B cell (primary cell): Measurements from ENCODE around the gene UNC13D. TPM values are rescaled to one million over a fixed set of nuclear protein-coding genes. Genes with fewer than 3 reads are reported as not detected.
A peak's percentile ranks its signal among the peaks of the same experiment; 100 is the strongest.

Source experiments
- ATAC-seq: fragments of 200-7000 bp; cut with Tn5 transposase; one replicate; pipeline ENCODE4 v1.10.0; 2021; ENCODE audit warnings: low read depth, mild to moderate bottlenecking, moderate number of reproducible peaks, moderate library complexity
- CTCF ChIA-PET: fragments of 350-600 bp; sonication (Branson Sonifier 250); formaldehyde crosslinking; loops from one replicate; lab custom pipeline; 2021; ENCODE audit warnings: antibody characterized with exemption, inconsistent platforms; lab: Charles Lee
- POLR2A ChIA-PET: fragments of 350-600 bp; sonication (Branson Sonifier 250); formaldehyde crosslinking; loops from one replicate; lab custom pipeline; 2021; ENCODE audit warnings: antibody characterized with exemption; lab: Charles Lee
- DNase-seq: peaks from one replicate; pipeline ENCODE4 v3.0.0; 2013
- H2AFZ ChIP-seq: 2 replicates; pipeline ENCODE4 v1.6.1; 2012; ENCODE audit warnings: mild to moderate bottlenecking, low read depth, low read length; ENCODE audit not compliant: insufficient read depth, poor library complexity, severe bottlenecking
- H3K27ac ChIP-seq, 2 donors: 1 replicate in 1 of 2; 2 replicates in 1 of 2; pipeline ENCODE4 v1.5.1; 2012 to 2013; ENCODE audit warnings: low read length in 2 of 2, mild to moderate bottlenecking in 2 of 2, moderate library complexity in 1 of 2
- H3K27me3 ChIP-seq, 4 experiments: fragments of 200-600 bp in 1 of 4; sonication (generic) in 1 of 4; replicated peaks in 1 of 4; 1 replicate in 2 of 4; 2 replicates in 2 of 4; pipeline versions ENCODE4 v1.6.1 to v1.7.0; 2013 to 2016; ENCODE audit warnings: low read length in 3 of 4, mild to moderate bottlenecking in 2 of 4, mixed read lengths in 1 of 4, moderate library complexity in 1 of 4; ENCODE audit not compliant: insufficient read depth in 4 of 4, control insufficient read depth in 3 of 4; ENCODE audit errors: control extremely low read depth in 1 of 4
- H3K36me3 ChIP-seq, 2 experiments: replicated peaks in 1 of 2; 1 replicate in 1 of 2; 2 replicates in 1 of 2; pipeline versions ENCODE4 v1.6.1 to v1.7.1; 2013; ENCODE audit warnings: low read length in 1 of 2; ENCODE audit not compliant: insufficient read depth in 2 of 2, control insufficient read depth in 1 of 2; ENCODE audit errors: control extremely low read depth in 1 of 2, extremely low read depth in 1 of 2
- H3K4me1 ChIP-seq, 2 donors: fragments of 200-600 bp in 1 of 2; sonication (generic) in 1 of 2; 1 replicate in 1 of 2; 2 replicates in 1 of 2; pipeline versions ENCODE4 v1.5.1 to v1.6.1; 2013 to 2017; ENCODE audit warnings: low read length in 2 of 2; ENCODE audit not compliant: control insufficient read depth in 2 of 2, insufficient read depth in 2 of 2
- H3K4me2 ChIP-seq: replicated peaks from 2 replicates; pipeline ENCODE3; 2012; ENCODE audit warnings: mild to moderate bottlenecking, low read depth, low read length; ENCODE audit not compliant: poor library complexity, severe bottlenecking
- H3K4me3 ChIP-seq, 5 experiments: fragments of 200-600 bp in 1 of 5; sonication (generic) in 1 of 5; 1 replicate in 3 of 5; 2 replicates in 2 of 5; pipeline versions ENCODE4 v1.5.1 to v1.7.0; 2011 to 2016; ENCODE audit warnings: low read length in 4 of 5, mild to moderate bottlenecking in 4 of 5, low read depth in 2 of 5, control low read depth in 1 of 5, moderate library complexity in 1 of 5; ENCODE audit not compliant: insufficient read depth in 1 of 5; ENCODE audit errors: control extremely low read depth in 1 of 5, extremely low read depth in 1 of 5
- H3K79me2 ChIP-seq: fragments of 200-600 bp; sonication (generic); one replicate; pipeline ENCODE4 v1.6.0; 2016; ENCODE audit warnings: low read length; ENCODE audit not compliant: control insufficient read depth, insufficient read depth
- H3K9ac ChIP-seq: fragments of 200-600 bp; sonication (generic); 2 replicates; pipeline ENCODE4 v1.6.1; 2017; ENCODE audit warnings: mild to moderate bottlenecking, low read length, moderate library complexity
- H3K9me3 ChIP-seq, 3 donors: one replicate each; pipeline versions ENCODE4 v1.6.1 to v1.7.1; 2013; ENCODE audit warnings: low read length in 2 of 3; ENCODE audit not compliant: control insufficient read depth in 2 of 3, insufficient read depth in 1 of 3; ENCODE audit errors: control extremely low read depth in 1 of 3
- H4K20me1 ChIP-seq: 2 replicates; pipeline ENCODE4 v1.6.0; 2012; ENCODE audit warnings: mild to moderate bottlenecking, low read length; ENCODE audit not compliant: insufficient read depth, control insufficient read depth, poor library complexity, severe bottlenecking
- H3K27ac Mint-ChIP-seq: one replicate; pipeline ENCODE4 v1.8.0; 2021; ENCODE audit warnings: mixed read lengths
- H3K27me3 Mint-ChIP-seq: one replicate; pipeline ENCODE4 v1.8.0; 2021; ENCODE audit warnings: mixed read lengths
- H3K4me1 Mint-ChIP-seq: one replicate; pipeline ENCODE4 v1.8.0; 2021; ENCODE audit warnings: mixed read lengths
- H3K4me3 Mint-ChIP-seq: one replicate; pipeline ENCODE4 v1.8.0; 2021; ENCODE audit warnings: mixed read lengths
- H3K9me3 Mint-ChIP-seq: one replicate; pipeline ENCODE4 v1.8.0; 2022; ENCODE audit warnings: mixed read lengths; ENCODE audit not compliant: insufficient read depth
- CTCF ChIP-seq: fragments of 200-600 bp; IDR thresholded peaks from one replicate; pipeline ENCODE4 v1.8.0; 2022; ENCODE audit warnings: antibody characterized with exemption, mild to moderate bottlenecking
- EZH2 ChIP-seq: IDR thresholded peaks from 2 replicates; pipeline ENCODE4 v1.6.1; 2012; ENCODE audit warnings: borderline replicate concordance, low read depth, mild to moderate bottlenecking, moderate library complexity, low read length; ENCODE audit not compliant: insufficient read depth, poor library complexity, severe bottlenecking
- WGBS: methylation state at CpG from one replicate; pipeline ENCODE4 v1.1.5; 2013; ENCODE audit warnings: missing lambda C conversion rate; ENCODE audit not compliant: insufficient coverage; 5-methylcytosine and 5-hydroxymethylcytosine counted together
- intact Hi-C: fragments of 100-400 bp; cut with micrococcal nuclease; formaldehyde crosslinking; loops from one replicate; pipeline ENCODE4 v1.10.0; 2022
- polyA plus RNA-seq: library from polyadenylated mRNA; depleted of rRNA; stranded (reverse); fragments of >200 nt; gene quantifications from 2 replicates; pipeline ENCODE4 v1.2.3, GENCODE V29; 2012
- total RNA-seq, 2 donors: library from RNA; stranded (reverse); fragments of 120-200 nt in 1 of 2; gene quantifications; 1 replicate in 1 of 2; 2 replicates in 1 of 2; pipeline versions ENCODE4 v1.2.3 to v1.2.4, GENCODE V29; 2013 to 2022

UNC13D gene
- total and polyA plus RNA-seq, 2 donors (not counting 1 experiment from before 2014, with no cell fraction given), result 101 to 107 TPM

- peak overlapping the region; percentile 76 for H3K9ac ChIP-seq
- ATAC-seq, result no peak
- POLR2A ChIA-PET, result interaction anchor here (0.8 to 2.0 kb wide), 9 partner anchors 11 to 99 kb away, joined by 3 to 18 read pairs (median 5); partner anchors contain the start of genes UNC13D, UNK and WBP2
These were observed 31.7 kb upstream of the UNC13D start for GRCh38 chr17:75875940-75876189.

More at GRCh38 chr17:75875940-75876189, 31.7 kb upstream of the UNC13D start:
- Mint-ChIP-seq H3K27me3 (peaks cover 4% of the 10 kb centered on the region), H3K4me1 (peaks cover 35% of the 10 kb centered on the region), H3K4me3 (peak overlapping the region; percentile 90), H3K9me3 (no peaks in the 10 kb centered on the region), H3K27ac (peak overlapping the region; percentile 91)
- H2AFZ ChIP-seq, result peak overlapping the region; percentile 94
- no peak for TF ChIP-seq EZH2
- TF ChIP-seq CTCF, result no peak
- H3K4me2 ChIP-seq, result peak overlapping the region; percentile 98
- H4K20me1 ChIP-seq, result no peaks in the 10 kb centered on the region
- no peaks in the 10 kb centered on the region for H3K79me2 ChIP-seq
- intact Hi-C loops, result loop anchor here (1.0 to 5.0 kb wide), 5 partner anchors 12 to 34 kb away; partner anchors contain the start of genes MRPL38, TRIM65, UNC13D and WBP2
- no peak for DNase-seq
- H3K36me3 ChIP-seq, result no peaks in the 10 kb centered on the region
- H3K4me3 ChIP-seq, result peak overlapping the region in 4 of 5 experiments; percentile 24 to 69 (median 52)
- peaks cover 0 to 7% (median 1%) of the 10 kb centered on the region in 4 experiments for H3K27me3 ChIP-seq
- WGBS, result 41% methylated on average over 5 of the region's 5 CpGs
- peak overlapping the region; percentile 50 to 55 for H3K27ac ChIP-seq
- no peaks in the 10 kb centered on the region for H3K9me3 ChIP-seq
- H3K4me1 ChIP-seq, result peaks cover 30 to 44% of the 10 kb centered on the region in 2 donors
- CTCF ChIA-PET, result interaction anchor here (0.6 to 5.6 kb wide), 18 partner anchors 10 to 1239 kb away, joined by 3 to 52 read pairs (median 4); partner anchors contain the start of genes MRPL38, TRIM65 and WBP2
